Measurements from ENCODE around the gene LARP4. TPM values are rescaled to one million over a fixed set of nuclear protein-coding genes. Genes with fewer than 3 reads are reported as not detected.

The LARP4 gene
- total RNA-seq (2021; ENCODE audit: unreplicated experiment) (92.7 TPM), Bru-seq, nascent RNA (percentile 93 among the genes with signal in this experiment), BruChase-seq, experiment 1, labeled RNA remaining after a 2-hour chase (percentile 95 among the genes with signal in this experiment), BruChase-seq, experiment 2, labeled RNA remaining after a 6-hour chase (percentile 95 among the genes with signal in this experiment)
- polyA plus RNA-seq (2012; ENCODE audit: insufficient read length): 33.7 TPM
- long read RNA-seq, full-length matches to known transcripts: 22 of 100 reads
- long read RNA-seq, partial matches to known transcripts: 62 of 100 reads
- long read RNA-seq, other reads (novel, unspliced or antisense): 16 of 100 reads

DNA sequence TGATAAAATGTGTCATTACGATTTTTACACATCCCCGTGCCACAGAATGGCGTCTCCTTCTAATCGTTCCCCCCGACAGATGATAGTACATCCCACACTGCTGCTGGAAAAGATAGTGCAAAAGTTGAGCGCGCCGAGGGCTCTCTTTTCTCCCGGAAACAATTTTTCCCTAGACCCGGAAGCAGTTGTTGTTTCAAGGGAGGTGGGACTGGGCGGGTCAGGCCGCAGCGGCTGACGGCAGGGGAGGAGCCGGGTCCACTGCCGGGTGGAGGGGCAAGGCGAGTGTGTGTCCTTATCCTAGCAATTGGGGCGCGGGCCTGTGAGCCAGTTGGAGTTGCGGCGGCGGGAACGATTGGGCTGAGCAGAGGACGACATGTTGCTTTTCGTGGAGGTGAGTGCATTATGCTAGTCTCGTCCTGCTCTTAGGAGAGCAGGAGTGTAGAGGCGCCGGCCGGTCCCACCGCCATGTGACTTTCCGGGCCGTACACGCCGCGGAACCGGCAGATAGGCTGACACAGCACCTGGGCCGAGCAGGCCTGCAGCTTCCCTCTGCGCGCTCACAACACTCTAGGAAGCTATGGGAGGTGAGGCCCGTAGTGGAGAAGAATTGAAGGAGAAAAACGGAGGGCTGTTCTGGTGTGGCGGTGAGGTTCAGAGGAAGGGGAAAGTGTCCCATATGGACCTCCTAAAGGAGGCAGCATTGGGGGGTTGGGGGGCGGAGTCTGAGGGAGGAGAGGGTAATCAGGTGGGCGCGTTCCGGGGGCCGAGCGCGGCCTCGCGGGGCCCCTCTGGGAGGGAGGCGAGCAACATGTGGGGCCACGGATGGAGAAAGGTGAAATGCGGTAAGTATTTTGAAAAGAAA lies at the start of gene LARP4:
LARP4 (plus strand) TSS at position 248 of the 862 bp plus-strand sequence; CDS start at position 374, 126 bp downstream.
- H3K9me3 ChIP-seq (ENCODE audit: control insufficient read depth, insufficient read depth, low read depth, low read length): no peaks in the 10 kb centered on the region
- in situ Hi-C loops (cut with HindIII; ENCODE audit: low pct_unique_long_range_greater_than_20kb, low sequenced_read_pairs): no loop called here
- peak within 1 kb of the TSS; percentile 99 for H3K27ac ChIP-seq (ENCODE audit: low read length)
- BruUV-seq (replicated peaks): no TSS peak
- H3K4me3 ChIP-seq (ENCODE audit: low read depth in 2 of 2, low read length in 2 of 2): peak within 1 kb of the TSS; percentile 86 to 91
- ChIA-PET POLR2A (no interaction called here), CTCF (no interaction called here)
- ATAC-seq (peak; percentile 98), DNase-seq (ENCODE audit: low read depth, low spot score) (peak; percentile 94)
- peaks cover 14% of the 10 kb centered on the region for H3K36me3 ChIP-seq (ENCODE audit: control insufficient read depth, insufficient read depth, low read length)
- no peaks in the 10 kb centered on the region for H3K27me3 ChIP-seq (ENCODE audit: control insufficient read depth, insufficient read depth, low read length)
- intact Hi-C loops (cut with micrococcal nuclease; ENCODE audit: unreplicated experiment): no loop called here
- H3K4me1 ChIP-seq (ENCODE audit: control insufficient read depth, insufficient read depth, low read length): peaks cover 35% of the 10 kb centered on the region
- TF ChIP-seq POLR2AphosphoS5 (IDR thresholded peaks at IDR 0.05; ENCODE audit: low read depth, low read length) (peak; percentile 91), TCF7L2 (IDR thresholded peaks at IDR 0.05; ENCODE audit: low read depth, low read length) (no peak; the same call in none of the 2 replicates), SIN3A (IDR thresholded peaks at IDR 0.05; ENCODE audit: borderline replicate concordance, insufficient read depth, low read depth, low read length) (peak; percentile 7; the same call in 1 of the 2 replicates)
- TF ChIP-seq, protein P1, sequence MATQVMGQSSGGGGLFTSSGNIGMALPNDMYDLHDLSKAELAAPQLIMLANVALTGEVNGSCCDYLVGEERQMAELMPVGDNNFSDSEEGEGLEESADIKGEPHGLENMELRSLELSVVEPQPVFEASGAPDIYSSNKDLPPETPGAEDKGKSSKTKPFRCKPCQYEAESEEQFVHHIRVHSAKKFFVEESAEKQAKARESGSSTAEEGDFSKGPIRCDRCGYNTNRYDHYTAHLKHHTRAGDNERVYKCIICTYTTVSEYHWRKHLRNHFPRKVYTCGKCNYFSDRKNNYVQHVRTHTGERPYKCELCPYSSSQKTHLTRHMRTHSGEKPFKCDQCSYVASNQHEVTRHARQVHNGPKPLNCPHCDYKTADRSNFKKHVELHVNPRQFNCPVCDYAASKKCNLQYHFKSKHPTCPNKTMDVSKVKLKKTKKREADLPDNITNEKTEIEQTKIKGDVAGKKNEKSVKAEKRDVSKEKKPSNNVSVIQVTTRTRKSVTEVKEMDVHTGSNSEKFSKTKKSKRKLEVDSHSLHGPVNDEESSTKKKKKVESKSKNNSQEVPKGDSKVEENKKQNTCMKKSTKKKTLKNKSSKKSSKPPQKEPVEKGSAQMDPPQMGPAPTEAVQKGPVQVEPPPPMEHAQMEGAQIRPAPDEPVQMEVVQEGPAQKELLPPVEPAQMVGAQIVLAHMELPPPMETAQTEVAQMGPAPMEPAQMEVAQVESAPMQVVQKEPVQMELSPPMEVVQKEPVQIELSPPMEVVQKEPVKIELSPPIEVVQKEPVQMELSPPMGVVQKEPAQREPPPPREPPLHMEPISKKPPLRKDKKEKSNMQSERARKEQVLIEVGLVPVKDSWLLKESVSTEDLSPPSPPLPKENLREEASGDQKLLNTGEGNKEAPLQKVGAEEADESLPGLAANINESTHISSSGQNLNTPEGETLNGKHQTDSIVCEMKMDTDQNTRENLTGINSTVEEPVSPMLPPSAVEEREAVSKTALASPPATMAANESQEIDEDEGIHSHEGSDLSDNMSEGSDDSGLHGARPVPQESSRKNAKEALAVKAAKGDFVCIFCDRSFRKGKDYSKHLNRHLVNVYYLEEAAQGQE (IDR thresholded peaks at IDR 0.05; ENCODE audit: insufficient read depth in 1 of 2, low read depth in 2 of 2, low read length in 1 of 2): no peak
- TF ChIP-seq, protein P2, sequence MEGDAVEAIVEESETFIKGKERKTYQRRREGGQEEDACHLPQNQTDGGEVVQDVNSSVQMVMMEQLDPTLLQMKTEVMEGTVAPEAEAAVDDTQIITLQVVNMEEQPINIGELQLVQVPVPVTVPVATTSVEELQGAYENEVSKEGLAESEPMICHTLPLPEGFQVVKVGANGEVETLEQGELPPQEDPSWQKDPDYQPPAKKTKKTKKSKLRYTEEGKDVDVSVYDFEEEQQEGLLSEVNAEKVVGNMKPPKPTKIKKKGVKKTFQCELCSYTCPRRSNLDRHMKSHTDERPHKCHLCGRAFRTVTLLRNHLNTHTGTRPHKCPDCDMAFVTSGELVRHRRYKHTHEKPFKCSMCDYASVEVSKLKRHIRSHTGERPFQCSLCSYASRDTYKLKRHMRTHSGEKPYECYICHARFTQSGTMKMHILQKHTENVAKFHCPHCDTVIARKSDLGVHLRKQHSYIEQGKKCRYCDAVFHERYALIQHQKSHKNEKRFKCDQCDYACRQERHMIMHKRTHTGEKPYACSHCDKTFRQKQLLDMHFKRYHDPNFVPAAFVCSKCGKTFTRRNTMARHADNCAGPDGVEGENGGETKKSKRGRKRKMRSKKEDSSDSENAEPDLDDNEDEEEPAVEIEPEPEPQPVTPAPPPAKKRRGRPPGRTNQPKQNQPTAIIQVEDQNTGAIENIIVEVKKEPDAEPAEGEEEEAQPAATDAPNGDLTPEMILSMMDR (IDR thresholded peaks at IDR 0.05): no peak

DNA sequence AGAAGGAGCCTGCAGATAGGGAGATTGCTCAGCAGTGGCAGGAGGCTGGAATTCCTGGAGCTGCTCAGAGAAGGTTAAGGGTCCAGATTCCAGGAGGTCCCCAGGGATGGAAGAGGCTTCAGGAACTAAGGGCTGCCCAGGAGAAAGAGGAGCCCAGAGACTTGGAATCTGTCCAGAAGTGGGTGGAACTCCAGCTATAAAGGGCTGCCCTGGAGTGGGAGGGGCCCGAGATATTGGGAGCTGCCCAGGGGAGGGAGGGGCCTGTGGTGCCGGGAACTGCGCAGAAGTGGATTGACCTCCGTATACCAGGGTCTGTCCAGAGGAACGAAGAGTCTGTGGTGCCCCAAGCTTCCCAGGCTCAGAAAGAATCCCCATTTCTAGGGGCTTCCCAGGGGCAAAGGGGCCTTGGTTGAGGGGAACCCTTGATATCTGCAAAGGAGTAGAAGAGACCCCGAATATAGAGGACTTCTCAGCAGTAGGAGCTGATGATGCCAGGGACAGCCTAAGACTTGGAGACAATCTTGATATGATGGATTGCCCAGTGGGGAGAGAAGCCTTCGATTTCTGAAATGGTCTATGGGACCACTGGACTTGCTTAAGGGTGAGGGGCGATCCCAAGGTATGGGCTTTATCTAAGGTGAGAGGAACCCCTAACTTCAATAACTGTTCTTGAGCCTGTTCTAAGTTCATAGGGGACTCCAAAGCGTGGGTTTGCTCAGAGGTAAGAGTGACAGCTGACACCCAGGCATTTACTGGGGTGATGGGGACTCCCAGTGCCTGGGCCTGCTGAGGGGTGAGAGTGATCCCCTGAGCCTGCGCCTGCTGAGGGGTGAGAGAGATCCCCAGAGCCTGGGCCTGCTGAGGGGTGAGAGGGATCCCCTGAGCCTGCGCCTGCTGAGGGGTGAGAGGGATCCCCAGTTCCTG lies 49.3 kb upstream of the LARP4 start:
- ATAC-seq (peak; percentile 69), DNase-seq (ENCODE audit: low read depth, low spot score) (no peak)
- Histone ChIP-seq H3K27ac (ENCODE audit: low read length) (no peak overlapping the region), H3K36me3 (ENCODE audit: control insufficient read depth, insufficient read depth, low read length) (no peaks in the 10 kb centered on the region), H3K4me3 (ENCODE audit: low read depth in 2 of 2, low read length in 2 of 2) (no peak overlapping the region), H3K27me3 (ENCODE audit: control insufficient read depth, insufficient read depth, low read length) (no peaks in the 10 kb centered on the region), H3K9me3 (ENCODE audit: control insufficient read depth, insufficient read depth, low read depth, low read length) (no peaks in the 10 kb centered on the region), H3K4me1 (ENCODE audit: control insufficient read depth, insufficient read depth, low read length) (no peaks in the 10 kb centered on the region)
- ChIA-PET CTCF (no interaction called here), POLR2A (no interaction called here)
- intact Hi-C loops (cut with micrococcal nuclease; ENCODE audit: unreplicated experiment): no loop called here
- TF ChIP-seq, protein P2 (IDR thresholded peaks at IDR 0.05): no peak
- TF ChIP-seq, protein P1 (IDR thresholded peaks at IDR 0.05; ENCODE audit: insufficient read depth in 1 of 2, low read depth in 2 of 2, low read length in 1 of 2): no peak
- TF ChIP-seq TCF7L2 (IDR thresholded peaks at IDR 0.05; ENCODE audit: low read depth, low read length) (no peak), SIN3A (IDR thresholded peaks at IDR 0.05; ENCODE audit: borderline replicate concordance, insufficient read depth, low read depth, low read length) (no peak), POLR2AphosphoS5 (IDR thresholded peaks at IDR 0.05; ENCODE audit: low read depth, low read length) (no peak)
- no TSS peak for BruUV-seq (replicated peaks)
- in situ Hi-C loops (cut with HindIII; ENCODE audit: low pct_unique_long_range_greater_than_20kb, low sequenced_read_pairs): no loop called here
